ENCODE results near the gene TACSTD2. TPM values are rescaled to one million over a fixed set of nuclear protein-coding genes. Genes with fewer than 3 reads are reported as not detected.

TACSTD2 gene
- total RNA-seq, 4 donors from 2014 or later = 5.7 to 13.0 (median 8.9) TPM

GRCh38 chr1:58596631-58597052, 19.6 kb upstream of the TACSTD2 start:
- TF ChIP-seq CTCF (IDR thresholded peaks at IDR 0.05) = no peak
- no peak for TF ChIP-seq POLR2A (IDR thresholded peaks at IDR 0.05)
- Histone ChIP-seq H3K4me1 (peaks cover 12 to 32% of the 10 kb centered on the region in 2 donors), H3K9me3 (no peaks in the 10 kb centered on the region), H3K27ac (peak overlapping the region in 2 of 3 donors; percentile 35 to 66), H3K27me3 (no peaks in the 10 kb centered on the region), H3K4me3 (replicated peaks in 1 of 3) (no peak overlapping the region), H3K36me3 (no peaks in the 10 kb centered on the region)
- 34 to 44% methylated on average over 3 to 4 of the region's 4 CpGs for WGBS, 2 donors
- intact Hi-C loops (cut with DNase I) = no loop called here
- DNase-seq = no peak

DNA sequence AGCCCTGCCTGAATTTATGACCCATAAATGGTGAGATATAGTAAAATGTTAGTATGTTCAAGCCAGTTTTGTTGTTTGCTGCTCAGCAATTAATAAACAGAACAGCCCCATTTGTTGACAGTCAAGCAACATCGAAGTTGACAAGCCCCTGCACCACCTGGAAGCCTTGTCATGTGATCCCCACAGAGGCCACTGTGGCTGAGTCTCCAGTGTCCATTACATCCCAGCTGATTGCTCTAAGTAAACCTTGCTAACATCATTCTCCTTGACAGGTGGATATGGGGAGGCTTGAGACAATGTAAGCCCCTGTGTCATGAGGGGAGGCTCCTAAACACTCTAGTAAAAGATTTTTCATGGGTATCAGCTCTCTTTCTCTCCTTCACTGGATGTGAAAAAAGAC, 17.5 kb upstream of the TACSTD2 start:
- no peaks in the 10 kb centered on the region for H3K9me3 ChIP-seq
- H3K27me3 ChIP-seq = no peaks in the 10 kb centered on the region
- H3K4me3 ChIP-seq (replicated peaks in 1 of 3) = no peak overlapping the region
- WGBS, 2 donors = 67 to 83% methylated on average over 1 of the region's 1 CpG
- H3K4me1 ChIP-seq = peaks cover 12 to 32% of the 10 kb centered on the region in 2 donors
- no peak overlapping the region for H3K27ac ChIP-seq
- H3K36me3 ChIP-seq = no peaks in the 10 kb centered on the region
- TF ChIP-seq POLR2A (IDR thresholded peaks at IDR 0.05) (no peak), CTCF (IDR thresholded peaks at IDR 0.05) (no peak)
- no peak for DNase-seq
- intact Hi-C loops (cut with DNase I) = no loop called here

GRCh38 chr1:58592522-58593134, 15.6 kb upstream of the TACSTD2 start:
- peak; percentile 93 to 96 for DNase-seq
- Histone ChIP-seq H3K4me3 (replicated peaks in 1 of 3) (no peak overlapping the region), H3K27ac (peak overlapping the region; percentile 49 to 87 (median 62)), H3K27me3 (no peaks in the 10 kb centered on the region), H3K36me3 (no peaks in the 10 kb centered on the region), H3K9me3 (no peaks in the 10 kb centered on the region), H3K4me1 (peaks cover 12 to 30% of the 10 kb centered on the region in 2 donors)
- TF ChIP-seq POLR2A (IDR thresholded peaks at IDR 0.05) (peak in 1 of 2 donors; percentile 39), CTCF (IDR thresholded peaks at IDR 0.05) (no peak)
- 45 to 51% methylated on average over 5 of the region's 5 CpGs for WGBS, 2 donors
- intact Hi-C loops (cut with DNase I) = no loop called here

DNA sequence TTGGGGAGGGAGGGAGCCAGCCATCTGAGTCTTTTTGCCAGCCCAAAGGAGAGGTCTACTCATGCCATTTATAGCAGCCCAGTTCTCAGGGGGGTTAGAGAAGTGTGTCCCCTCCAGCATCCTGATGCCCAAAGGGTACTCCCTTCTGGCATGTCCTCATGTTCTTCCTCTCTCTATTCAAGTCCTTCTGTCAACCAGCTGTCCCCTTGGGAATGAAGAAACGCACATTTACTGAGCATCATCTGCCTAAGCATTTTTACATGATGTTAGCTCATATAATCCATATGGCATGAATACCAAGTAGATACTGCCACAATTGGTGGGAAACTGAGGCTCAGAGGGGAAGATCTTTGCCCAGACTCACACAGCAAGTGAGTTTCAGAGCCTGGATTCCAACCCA, 14.8 kb upstream of the TACSTD2 start:
- Histone ChIP-seq H3K4me3 (replicated peaks in 1 of 3) (no peak overlapping the region), H3K27me3 (no peaks in the 10 kb centered on the region), H3K4me1 (peaks cover 12 to 22% of the 10 kb centered on the region in 2 donors), H3K36me3 (no peaks in the 10 kb centered on the region), H3K9me3 (no peaks in the 10 kb centered on the region), H3K27ac (peak overlapping the region; percentile 0 to 87 (median 62))
- intact Hi-C loops (cut with DNase I) = no loop called here
- DNase-seq = no peak
- no peak for TF ChIP-seq CTCF (IDR thresholded peaks at IDR 0.05)
- 87 to 93% methylated on average over 1 of the region's 1 CpG for WGBS, 2 donors

DNA sequence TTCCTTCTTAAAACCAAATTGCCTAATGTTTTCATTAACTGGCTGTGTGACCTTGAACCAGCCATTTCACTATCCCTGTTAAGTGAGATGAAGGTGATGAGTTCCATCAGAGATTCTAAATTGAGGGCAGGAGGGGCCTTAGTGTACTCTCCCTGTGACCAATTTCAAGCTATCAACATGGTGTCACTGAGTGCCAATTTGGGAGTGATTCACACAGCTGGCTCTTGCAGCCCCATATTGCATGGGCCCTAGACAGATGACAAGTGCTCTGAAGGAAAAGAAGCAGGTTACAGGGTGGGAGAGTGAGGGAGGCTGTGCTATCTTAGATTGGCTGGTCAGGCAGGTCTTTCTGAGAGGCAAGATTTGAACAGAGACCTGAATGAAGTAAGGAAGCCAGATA, 13.0 kb upstream of the TACSTD2 start:
- DNase-seq = no peak
- Histone ChIP-seq H3K27ac (no peak overlapping the region), H3K27me3 (no peaks in the 10 kb centered on the region), H3K9me3 (no peaks in the 10 kb centered on the region), H3K36me3 (no peaks in the 10 kb centered on the region), H3K4me1 (peaks cover 12 to 22% of the 10 kb centered on the region in 2 donors), H3K4me3 (replicated peaks in 1 of 3) (no peak overlapping the region)
- intact Hi-C loops (cut with DNase I) = no loop called here
- TF ChIP-seq CTCF (IDR thresholded peaks at IDR 0.05) = no peak
- no peak for TF ChIP-seq POLR2A (IDR thresholded peaks at IDR 0.05)
